HG03095 (cell line): ENCODE results near the gene PLCB2.

Experiments used
- ATAC-seq: cut with Tn5 transposase; IDR thresholded peaks from one replicate; pipeline ENCODE4 v1.9.1; 2021; ENCODE audit warnings: moderate library complexity; ENCODE audit not compliant: unreplicated experiment

Gene PLCB2

GRCh38 chr15:40342416-40343320, 34.9 kb upstream of the PLCB2 start:
- no peak for ATAC-seq

GRCh38 chr15:40340740-40341400, 33.1 kb upstream of the PLCB2 start, which contains the start of gene CCDC9B:
TSS of gene CCDC9B (minus strand) at chr15:40340939. CDS start at chr15:40340819, 120 bp downstream.
- no peak for ATAC-seq

GRCh38 chr15:40340038-40340739, 32.5 kb upstream of the PLCB2 start:
- ATAC-seq: no peak

GRCh38 chr15:40339621-40339945, 31.8 kb upstream of the PLCB2 start:
- no peak for ATAC-seq

GRCh38 chr15:40338921-40339620, 31.3 kb upstream of the PLCB2 start:
- ATAC-seq: no peak

- ATAC-seq: no peak
Observed at GRCh38 chr15:40338041-40338657, 30.4 kb upstream of the PLCB2 start.

GRCh38 chr15:40337597-40337996, 29.9 kb upstream of the PLCB2 start:
- ATAC-seq: no peak

- no peak for ATAC-seq
Observed at GRCh38 chr15:40336744-40337122, 29.0 kb upstream of the PLCB2 start.

- ATAC-seq: no peak
Observed at GRCh38 chr15:40335938-40336743, 28.4 kb upstream of the PLCB2 start.

- no peak for ATAC-seq
Observed at GRCh38 chr15:40334941-40335795, 27.4 kb upstream of the PLCB2 start.

GRCh38 chr15:40334541-40334940, 26.8 kb upstream of the PLCB2 start:
- no peak for ATAC-seq

GRCh38 chr15:40333922-40334492, 26.3 kb upstream of the PLCB2 start:
- no peak for ATAC-seq

GRCh38 chr15:40332113-40332781, 24.5 kb upstream of the PLCB2 start:
- no peak for ATAC-seq

GRCh38 chr15:40331637-40332036, 23.9 kb upstream of the PLCB2 start:
- no peak for ATAC-seq

- no peak for ATAC-seq
Observed at GRCh38 chr15:40331026-40331425, 23.3 kb upstream of the PLCB2 start.

- no peak for ATAC-seq
Observed at GRCh38 chr15:40330368-40330836, 22.7 kb upstream of the PLCB2 start.

- ATAC-seq: no peak
Observed at GRCh38 chr15:40329804-40330203, 22.1 kb upstream of the PLCB2 start.

GRCh38 chr15:40328751-40329150, 21.0 kb upstream of the PLCB2 start:
- no peak for ATAC-seq
